IMR-90 (cell line): Measurements from ENCODE around the gene PHACTR3. TPM values are rescaled to one million over a fixed set of nuclear protein-coding genes. Genes with fewer than 3 reads are reported as not detected.
A peak's percentile ranks its signal among the peaks of the same experiment; 100 is the strongest.

ENCODE experiments used
- ATAC-seq: fragments of 200-7000 bp; cut with Tn5 transposase; 2 replicates; pipeline ENCODE4 v1.9.1; 2020; ENCODE audit warnings: low read depth, mild to moderate bottlenecking, moderate library complexity
- BruUV-seq: library from RNA; stranded (reverse); fragments of 400-500 nt; replicated peaks from 2 replicates; lab custom pipeline; 2021; lab: Mats Ljungman, UMichigan
- CTCF ChIA-PET: fragments of 300-600 bp; formaldehyde crosslinking; extraction: SDS; loops from one replicate; lab custom pipeline; 2021; ENCODE audit warnings: antibody characterized with exemption; lab: Yijun Ruan, JAX
- POLR2A ChIA-PET: fragments of 300-600 bp; sonication (Branson Sonifier 250); formaldehyde crosslinking; loops from one replicate; lab custom pipeline; 2022; ENCODE audit warnings: antibody characterized with exemption; ENCODE audit not compliant: unreplicated experiment; lab: Charles Lee
- DNase-seq: peaks from one replicate; pipeline ENCODE4 v3.0.0; 2013
- H2AFZ ChIP-seq: replicated peaks from 2 replicates; pipeline ENCODE3; 2013; ENCODE audit warnings: low read length, mild to moderate bottlenecking; ENCODE audit not compliant: poor library complexity
- H2AK5ac ChIP-seq: 2 replicates; pipeline ENCODE4 v1.6.1; 2013; ENCODE audit warnings: low read depth, low read length, inconsistent platforms
- H2AK9ac ChIP-seq: replicated peaks from 2 replicates; pipeline ENCODE3; 2013; ENCODE audit warnings: mild to moderate bottlenecking, low read depth, low read length, moderate library complexity; ENCODE audit not compliant: poor library complexity
- H2BK120ac ChIP-seq: 2 replicates; pipeline ENCODE4 v1.6.1; 2013; ENCODE audit warnings: low read depth, low read length, inconsistent platforms
- H2BK15ac ChIP-seq: 3 replicates; pipeline ENCODE4 v1.6.1; 2013; ENCODE audit warnings: low read depth, low read length, inconsistent platforms
- H2BK20ac ChIP-seq: 2 replicates; pipeline ENCODE4 v1.6.1; 2013; ENCODE audit warnings: low read depth, mild to moderate bottlenecking, inconsistent platforms, low read length, moderate library complexity
- H2BK5ac ChIP-seq: 2 replicates; pipeline ENCODE4 v1.6.1; 2013; ENCODE audit warnings: mild to moderate bottlenecking, low read depth, low read length, inconsistent platforms; ENCODE audit not compliant: poor library complexity, severe bottlenecking
- H3K14ac ChIP-seq: replicated peaks from 2 replicates; pipeline ENCODE4 v1.6.1; 2013; ENCODE audit warnings: low read depth, low read length, inconsistent platforms
- H3K18ac ChIP-seq: 2 replicates; pipeline ENCODE4 v1.6.1; 2013; ENCODE audit warnings: low read depth, low read length, control low read depth
- H3K23ac ChIP-seq: 2 replicates; pipeline ENCODE4 v1.6.1; 2013; ENCODE audit warnings: low read depth, low read length, inconsistent platforms
- H3K27ac ChIP-seq: 2 replicates; pipeline ENCODE4 v1.5.1; 2013; ENCODE audit warnings: mild to moderate bottlenecking, control low read depth, low read length; ENCODE audit not compliant: insufficient read depth
- H3K27me3 ChIP-seq: 2 replicates; pipeline ENCODE4 v1.6.1; 2013; ENCODE audit warnings: low read length; ENCODE audit not compliant: control insufficient read depth, insufficient read depth
- H3K36me3 ChIP-seq: 2 replicates; pipeline ENCODE4 v1.6.1; 2013; ENCODE audit warnings: low read length, mixed read lengths; ENCODE audit not compliant: control insufficient read depth, insufficient read depth
- H3K4ac ChIP-seq: 2 replicates; pipeline ENCODE4 v1.6.1; 2013; ENCODE audit warnings: low read depth, low read length, inconsistent platforms
- H3K4me1 ChIP-seq: 2 replicates; pipeline ENCODE4 v1.6.1; 2013; ENCODE audit warnings: low read length, mixed read lengths; ENCODE audit not compliant: control insufficient read depth, insufficient read depth
- H3K4me2 ChIP-seq: 2 replicates; pipeline ENCODE4 v1.6.1; 2013; ENCODE audit warnings: low read depth, mild to moderate bottlenecking, control low read depth, low read length, moderate library complexity
- H3K4me3 ChIP-seq: 2 replicates; pipeline ENCODE4 v1.5.1; 2013; ENCODE audit warnings: low read depth, mild to moderate bottlenecking, control low read depth, low read length, moderate library complexity; ENCODE audit not compliant: insufficient read depth
- H3K56ac ChIP-seq: 2 replicates; pipeline ENCODE4 v1.6.1; 2013; ENCODE audit warnings: low read length, inconsistent platforms; ENCODE audit not compliant: insufficient read depth; ENCODE audit errors: extremely low read depth
- H3K79me1 ChIP-seq, 2 experiments: 2 replicates each; pipeline ENCODE4 v1.6.1; 2013; ENCODE audit warnings: low read length in 2 of 2, inconsistent platforms in 1 of 2, low read depth in 1 of 2
- H3K9ac ChIP-seq: 2 replicates; pipeline ENCODE4 v1.6.1; 2013; ENCODE audit warnings: low read depth, low read length, control low read depth
- H3K9me1 ChIP-seq: 2 replicates; pipeline ENCODE4 v1.6.1; 2013; ENCODE audit warnings: low read length, inconsistent platforms; ENCODE audit not compliant: insufficient read depth
- H3K9me3 ChIP-seq: 2 replicates; pipeline ENCODE4 v1.6.1; 2013; ENCODE audit warnings: low read length; ENCODE audit not compliant: control insufficient read depth, insufficient read depth
- H4K20me1 ChIP-seq: 2 replicates; pipeline ENCODE4 v1.6.1; 2013; ENCODE audit warnings: low read length, inconsistent platforms; ENCODE audit not compliant: insufficient read depth
- H4K5ac ChIP-seq: 2 replicates; pipeline ENCODE4 v1.6.1; 2013; ENCODE audit warnings: mild to moderate bottlenecking, low read depth, low read length, control low read depth
- H4K8ac ChIP-seq, 2 experiments: 2 replicates each; pipeline ENCODE4 v1.6.1; 2013; ENCODE audit warnings: low read depth in 2 of 2, low read length in 2 of 2, control low read depth in 1 of 2, inconsistent platforms in 1 of 2
- H4K91ac ChIP-seq: 2 replicates; pipeline ENCODE4 v1.6.1; 2013; ENCODE audit warnings: low read depth, low read length, inconsistent platforms; ENCODE audit not compliant: insufficient read depth
- CEBPB ChIP-seq: IDR thresholded peaks from 2 replicates; pipeline ENCODE4 v1.6.1; 2012; ENCODE audit warnings: low read depth, low read length, improper control_type of control experiment
- CHD1 ChIP-seq: IDR thresholded peaks from 2 replicates; pipeline ENCODE4 v1.6.1; 2012; ENCODE audit warnings: low read depth, low read length, improper control_type of control experiment
- MAFK ChIP-seq: IDR thresholded peaks from 2 replicates; pipeline ENCODE4 v1.6.1; 2012; ENCODE audit warnings: low read depth, low read length, improper control_type of control experiment
- WGBS, 2 experiments: methylation state at CpG; one replicate each; pipeline versions ENCODE4 v1.1.5 to v1.1.7; 2013; ENCODE audit warnings: missing lambda C conversion rate in 2 of 2; ENCODE audit not compliant: insufficient read length in 1 of 2; ENCODE audit errors: extremely low coverage in 2 of 2; 5-methylcytosine and 5-hydroxymethylcytosine counted together
- dilution Hi-C: fragments of 300-500 bp; cut with HindIII; formaldehyde crosslinking; loops from one replicate; pipeline ENCODE4 v1.14.3; 2018; ENCODE audit warnings: low sequenced_read_pairs; ENCODE audit not compliant: unreplicated experiment
- in situ Hi-C: fragments of 300-500 bp; cut with MboI; formaldehyde crosslinking; loops from 3 replicates; pipeline ENCODE4 v1.14.3; 2019; ENCODE audit warnings: low sequenced_read_pairs, inconsistent platforms, mixed read lengths
- intact Hi-C: fragments of 100-400 bp; cut with micrococcal nuclease; formaldehyde crosslinking; loops from 2 replicates; pipeline ENCODE4 v1.10.0; 2022
- polyA plus RNA-seq, 3 experiments: library from polyadenylated mRNA; depleted of rRNA; stranded (reverse); fragments of >200 nt; gene quantifications; 2 replicates each; pipeline ENCODE4 v1.2.3, GENCODE V29; 2012; ENCODE audit warnings: low replicate concordance in 1 of 3
- total RNA-seq: library from RNA; depleted of rRNA; stranded (reverse); fragments of >200 nt; gene quantifications from 2 replicates; pipeline ENCODE4 v1.2.3, GENCODE V29; 2012

Gene PHACTR3
- total and polyA plus RNA-seq, 2 of the 4 experiments (the other 2 are of a cell fraction) = not detected

DNA sequence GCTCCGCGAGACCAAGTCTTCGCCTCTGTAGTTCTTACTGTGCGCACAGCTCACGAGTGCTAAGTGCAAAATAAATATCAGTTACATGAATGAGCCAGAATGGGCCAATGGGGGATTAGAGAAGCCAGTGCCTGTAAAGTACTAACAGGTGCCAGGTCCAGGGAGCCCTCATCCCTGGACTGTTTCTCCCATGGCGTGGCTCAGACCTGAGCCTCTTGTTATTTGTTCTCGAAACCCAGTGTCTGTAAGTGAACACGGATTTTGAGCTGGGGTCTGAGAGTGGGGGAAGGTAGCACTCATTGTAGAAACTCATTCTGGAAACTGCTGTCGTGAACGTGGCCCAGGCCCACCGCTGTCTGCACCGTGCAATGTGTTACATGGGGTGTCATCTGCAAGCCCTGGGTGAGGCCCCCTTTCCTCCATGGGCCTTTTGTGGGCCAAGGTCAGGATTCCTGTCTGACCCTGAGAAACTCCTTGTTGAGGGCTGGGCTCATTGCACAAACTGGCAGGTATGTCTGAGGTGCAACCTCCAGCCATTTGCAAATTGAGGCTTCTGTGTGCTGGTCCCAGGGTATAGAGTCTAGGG lies 174.4 kb downstream of the PHACTR3 start:
- in situ Hi-C loops (no loop called here), dilution Hi-C loops (no loop called here), intact Hi-C loops (no loop called here)
- ATAC-seq = no peak
- no peak for TF ChIP-seq MAFK
- TF ChIP-seq CEBPB = no peak
- TF ChIP-seq CHD1 = no peak
- H2BK5ac ChIP-seq = no peak overlapping the region
- no peak overlapping the region for H3K9ac ChIP-seq
- no peak overlapping the region for H3K18ac ChIP-seq
- no peak overlapping the region for H3K27ac ChIP-seq
- H2AFZ ChIP-seq = no peak overlapping the region
- H3K14ac ChIP-seq = no peak overlapping the region
- no peaks in the 10 kb centered on the region for H3K9me1 ChIP-seq
- 52% methylated on average over 3 of the region's 12 CpGs; no CpG with 5 or more reads in 1 of the 2 experiments for WGBS, 2 experiments
- no peaks in the 10 kb centered on the region for H4K20me1 ChIP-seq
- no peak overlapping the region for H4K5ac ChIP-seq
- POLR2A ChIA-PET = no interaction called here
- no peak overlapping the region for H3K4ac ChIP-seq
- no peak overlapping the region for H3K23ac ChIP-seq
- H3K4me3 ChIP-seq = no peak overlapping the region
- H3K36me3 ChIP-seq = no peaks in the 10 kb centered on the region
- DNase-seq = no peak
- no peaks in the 10 kb centered on the region for H3K4me1 ChIP-seq
- H2BK120ac ChIP-seq = no peak overlapping the region
- no peak overlapping the region for H3K56ac ChIP-seq
- no peaks in the 10 kb centered on the region for H3K27me3 ChIP-seq
- no TSS peak for BruUV-seq
- CTCF ChIA-PET = no interaction called here
- no peak overlapping the region for H2AK5ac ChIP-seq
- peaks cover 4% of the 10 kb centered on the region; the same call in 1 of the 2 replicates for H3K9me3 ChIP-seq
- no peak overlapping the region for H2BK20ac ChIP-seq
- no peak overlapping the region for H3K4me2 ChIP-seq
- H2BK15ac ChIP-seq = no peak overlapping the region
- no peak overlapping the region for H4K91ac ChIP-seq
- H4K8ac ChIP-seq = no peak overlapping the region
- H3K79me1 ChIP-seq = no peaks in the 10 kb centered on the region
- peak overlapping the region; percentile 42 for H2AK9ac ChIP-seq
